Muscle of leg (tissue), 11 donors: ENCODE data around the gene MS4A18. TPM values are rescaled to one million over a fixed set of nuclear protein-coding genes. Genes with fewer than 3 reads are reported as not detected.

Source experiments
- DNase-seq: peaks from one replicate; pipeline ENCODE4 v3.0.0; 2013
- H3K27ac ChIP-seq: one replicate; pipeline ENCODE4 v1.5.1; 2013; ENCODE audit warnings: mild to moderate bottlenecking, low read length, control low read depth
- H3K27me3 ChIP-seq: one replicate; pipeline ENCODE4 v1.6.1; 2013; ENCODE audit warnings: low read length; ENCODE audit not compliant: control insufficient read depth, insufficient read depth
- H3K36me3 ChIP-seq: one replicate; pipeline ENCODE4 v1.6.1; 2013; ENCODE audit warnings: low read length; ENCODE audit not compliant: control insufficient read depth, insufficient read depth
- H3K4me1 ChIP-seq: one replicate; pipeline ENCODE4 v1.6.1; 2013; ENCODE audit warnings: low read length; ENCODE audit not compliant: control insufficient read depth, insufficient read depth
- H3K4me3 ChIP-seq: one replicate; pipeline ENCODE4 v1.5.1; 2013; ENCODE audit warnings: low read length, control low read depth
- H3K9me3 ChIP-seq: replicated peaks from 2 replicates; pipeline ENCODE4 v1.6.1; 2013; ENCODE audit warnings: low read depth, low read length; ENCODE audit not compliant: control insufficient read depth
- WGBS: methylation state at CpG from one replicate; pipeline ENCODE4 v1.1.5; 2013; ENCODE audit warnings: missing lambda C conversion rate; ENCODE audit not compliant: insufficient coverage; 5-methylcytosine and 5-hydroxymethylcytosine counted together
- polyA plus RNA-seq, 8 donors: library from polyadenylated mRNA; unstranded; fragments of 120-200 nt; gene quantifications; one replicate each; pipeline versions ENCODE4 v1.2.1 to v1.2.3, GENCODE V29; 2013; ENCODE audit warnings: inconsistent platforms in 1 of 8, low replicate concordance in 1 of 8; ENCODE audit not compliant: insufficient read length in 8 of 8, insufficient read depth in 1 of 8
- total RNA-seq: library from RNA; stranded (reverse); fragments of 120-200 nt; gene quantifications from one replicate; pipeline ENCODE4 v1.2.4, GENCODE V29; 2013

MS4A18 gene
- total and polyA plus RNA-seq, 9 donors, result not detected

DNA sequence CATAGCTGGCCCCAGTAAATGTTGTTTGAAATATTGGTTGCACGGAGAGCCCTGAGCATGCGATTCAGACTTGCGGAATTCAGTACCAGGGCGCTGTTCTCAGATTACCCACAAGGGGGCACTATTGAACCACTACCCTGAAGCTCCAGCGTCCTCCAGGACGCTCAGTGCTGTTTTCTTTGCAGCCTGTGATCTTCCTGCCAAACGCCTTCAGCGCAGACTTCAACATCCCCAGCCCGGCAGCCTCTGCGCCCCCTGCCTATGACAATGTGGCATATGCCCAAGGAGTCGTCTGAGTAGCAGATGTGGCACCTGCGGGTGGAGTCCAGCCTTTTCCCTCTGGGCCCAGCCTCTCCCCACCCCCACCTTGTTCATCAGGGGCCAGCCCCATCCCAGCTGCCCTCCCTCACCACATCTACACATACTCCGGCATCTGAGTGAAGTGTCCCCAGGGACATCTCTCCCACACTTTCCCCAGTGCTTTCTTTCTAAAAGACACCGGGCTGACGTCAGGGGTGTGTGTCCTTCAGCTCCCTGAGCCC is 51.0 kb downstream of the MS4A18 start:
- Histone ChIP-seq H3K36me3 (no peaks in the 10 kb centered on the region), H3K9me3 (no peaks in the 10 kb centered on the region), H3K27ac (peak overlapping the region; percentile 20), H3K27me3 (no peaks in the 10 kb centered on the region), H3K4me1 (peaks cover 23% of the 10 kb centered on the region), H3K4me3 (no peak overlapping the region)
- peak; percentile 95 for DNase-seq
- 10% methylated on average over 12 of the region's 15 CpGs for WGBS

DNA sequence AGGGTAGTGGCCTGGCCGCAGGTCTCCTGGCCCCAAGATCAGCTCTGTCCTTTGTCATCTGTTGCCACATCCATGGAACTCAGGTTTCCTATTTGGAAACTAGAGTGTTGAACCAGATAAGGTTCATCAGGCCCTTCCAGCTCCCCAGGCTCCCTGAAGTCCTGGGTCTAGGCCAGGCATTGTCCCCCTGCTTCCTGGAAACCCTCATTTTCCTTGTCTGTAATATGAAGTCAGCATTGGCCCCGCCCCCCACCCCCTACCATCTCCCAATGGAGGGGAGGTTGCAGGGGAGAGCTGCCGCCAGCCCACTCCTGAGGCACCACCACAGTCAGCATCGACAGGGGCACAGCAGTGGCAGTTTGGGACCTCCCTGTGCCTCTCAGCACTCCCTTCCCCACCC is 51.6 kb downstream of the MS4A18 start:
- WGBS, result 86% methylated on average over 1 of the region's 4 CpGs
- Histone ChIP-seq H3K36me3 (no peaks in the 10 kb centered on the region), H3K27me3 (no peaks in the 10 kb centered on the region), H3K4me1 (peaks cover 23% of the 10 kb centered on the region), H3K9me3 (no peaks in the 10 kb centered on the region), H3K27ac (peak overlapping the region; percentile 20), H3K4me3 (no peak overlapping the region)
- no peak for DNase-seq

DNA sequence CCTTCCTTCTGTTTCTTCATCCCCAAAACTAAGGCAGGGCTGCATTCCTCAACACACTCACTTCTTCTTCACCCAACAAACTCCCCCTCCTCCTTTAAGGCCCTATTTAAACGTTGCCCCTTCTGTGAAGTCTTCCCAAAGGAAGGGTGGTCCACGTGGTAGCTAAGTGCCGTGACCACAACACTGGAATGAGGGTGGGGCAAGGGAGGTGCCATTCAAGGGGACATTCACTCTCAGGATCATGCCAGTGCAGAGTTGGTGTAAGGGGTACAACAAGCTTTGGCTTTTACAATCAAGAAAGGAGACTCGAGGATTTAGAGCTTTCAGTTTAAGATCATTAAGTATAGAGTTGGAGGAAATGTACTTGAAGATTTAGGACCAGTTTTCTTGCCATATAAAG is 52.6 kb downstream of the MS4A18 start:
- no peak overlapping the region for H3K4me3 ChIP-seq
- no peak for DNase-seq
- no peaks in the 10 kb centered on the region for H3K36me3 ChIP-seq
- peak overlapping the region; percentile 62 for H3K27ac ChIP-seq
- H3K27me3 ChIP-seq, result peaks cover 2% of the 10 kb centered on the region
- peaks cover 23% of the 10 kb centered on the region for H3K4me1 ChIP-seq
- H3K9me3 ChIP-seq, result no peaks in the 10 kb centered on the region
- 12% methylated on average over 3 of the region's 4 CpGs for WGBS

DNA sequence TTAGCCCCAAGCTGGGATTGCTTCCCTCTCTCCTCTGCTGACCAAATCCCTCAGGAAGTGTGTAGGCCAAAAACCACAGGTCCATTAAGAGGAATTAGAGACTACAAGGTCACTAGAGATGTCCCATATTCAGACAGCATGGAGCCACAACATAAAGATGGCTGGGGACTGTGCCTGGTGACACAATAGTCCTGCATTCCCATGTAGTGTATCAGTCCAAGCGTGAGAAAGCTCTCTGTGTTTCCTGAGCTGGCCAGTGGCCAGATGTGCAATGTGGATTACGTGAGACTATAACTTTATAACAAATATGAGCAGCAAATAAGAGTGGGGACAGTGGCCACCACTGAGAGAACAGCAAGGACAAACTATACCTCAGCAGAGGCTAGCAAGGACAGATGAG is 53.1 kb downstream of the MS4A18 start:
- Histone ChIP-seq H3K36me3 (no peaks in the 10 kb centered on the region), H3K9me3 (no peaks in the 10 kb centered on the region), H3K27ac (peak overlapping the region; percentile 62), H3K27me3 (peaks cover 3% of the 10 kb centered on the region), H3K4me3 (no peak overlapping the region), H3K4me1 (peaks cover 23% of the 10 kb centered on the region)
- no CpG with 5 or more reads among the region's 2 CpGs for WGBS
- DNase-seq, result peak; percentile 71

DNA sequence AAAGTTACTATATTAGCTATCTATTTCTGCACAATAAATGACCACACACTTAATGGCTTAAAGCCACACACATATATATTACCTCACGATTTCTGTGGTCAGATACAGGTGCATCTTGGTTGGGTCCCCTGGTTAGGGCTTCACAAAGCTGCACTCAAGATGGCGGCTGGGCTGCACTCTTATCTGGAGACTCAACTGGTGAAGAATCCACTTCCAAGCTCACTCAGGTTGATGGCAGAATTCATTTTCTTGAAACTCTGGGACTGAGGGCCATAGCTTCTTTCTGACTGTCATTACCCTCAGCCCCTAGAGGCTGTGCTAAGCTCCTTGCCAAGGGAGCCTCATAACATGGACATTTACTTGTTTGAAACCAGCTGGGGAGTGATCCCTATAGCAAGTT is 55.5 kb downstream of the MS4A18 start:
- 88% methylated on average over 2 of the region's 2 CpGs for WGBS
- no peak overlapping the region for H3K27ac ChIP-seq
- peaks cover 16% of the 10 kb centered on the region for H3K4me1 ChIP-seq
- H3K9me3 ChIP-seq, result no peaks in the 10 kb centered on the region
- no peaks in the 10 kb centered on the region for H3K36me3 ChIP-seq
- DNase-seq, result no peak
- H3K4me3 ChIP-seq, result no peak overlapping the region
- peaks cover 3% of the 10 kb centered on the region for H3K27me3 ChIP-seq

DNA sequence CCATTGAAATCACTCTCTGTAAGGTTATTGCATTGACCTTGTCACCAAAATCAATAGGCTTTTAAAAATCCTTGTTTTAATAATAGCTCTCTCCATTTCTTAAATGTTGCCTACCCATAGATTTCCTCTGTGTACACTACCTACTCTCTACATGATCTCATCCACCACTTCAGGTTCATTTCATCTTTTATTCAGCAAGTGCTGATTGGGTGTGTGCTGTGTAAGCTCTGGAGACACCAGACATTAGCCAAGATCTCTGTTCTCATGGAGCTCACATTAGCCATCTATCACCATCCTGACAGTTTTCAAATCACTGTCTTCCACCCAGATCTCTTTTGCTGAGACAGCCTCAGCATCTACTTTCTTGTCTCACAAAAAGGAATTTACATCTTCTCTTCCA is 56.3 kb downstream of the MS4A18 start:
- peaks cover 3% of the 10 kb centered on the region for H3K27me3 ChIP-seq
- H3K36me3 ChIP-seq, result no peaks in the 10 kb centered on the region
- no peaks in the 10 kb centered on the region for H3K9me3 ChIP-seq
- no peak overlapping the region for H3K4me3 ChIP-seq
- H3K27ac ChIP-seq, result no peak overlapping the region
- DNase-seq, result no peak
- H3K4me1 ChIP-seq, result peaks cover 18% of the 10 kb centered on the region

DNA sequence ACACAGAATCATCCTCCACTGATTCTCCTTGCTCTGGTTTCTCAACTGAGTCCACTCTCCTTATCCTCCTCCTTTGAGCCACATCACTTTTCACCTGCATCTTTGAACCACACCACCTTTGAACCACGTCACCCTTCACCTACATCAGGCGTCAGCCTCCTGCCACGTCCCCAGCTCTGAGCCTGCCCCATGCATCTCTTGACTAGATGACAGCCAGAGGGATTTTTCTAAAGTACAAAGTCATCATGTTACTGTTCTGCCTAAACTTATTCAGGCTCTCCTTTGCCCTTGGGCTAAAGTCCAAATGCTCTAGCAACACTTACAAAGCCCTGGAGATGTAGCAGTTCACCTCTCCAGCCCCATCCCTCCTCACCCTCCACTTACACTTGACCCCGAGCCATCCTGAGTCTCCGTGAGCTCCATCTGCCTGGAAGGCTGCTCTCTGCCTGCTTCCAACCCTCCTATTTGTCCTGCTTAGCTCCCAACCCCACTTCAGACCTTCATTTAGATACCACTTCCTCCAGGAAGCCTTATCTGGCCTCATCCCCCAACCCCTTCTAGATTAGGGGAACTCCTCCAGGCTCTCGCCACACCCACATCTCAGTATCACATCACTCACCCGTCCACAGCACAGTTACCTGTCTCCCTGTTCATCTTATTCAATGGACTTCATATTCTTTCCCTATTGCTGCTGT is 56.9 kb downstream of the MS4A18 start:
- no peak overlapping the region for H3K4me3 ChIP-seq
- H3K27me3 ChIP-seq, result peaks cover 3% of the 10 kb centered on the region
- DNase-seq, result no peak
- no peaks in the 10 kb centered on the region for H3K9me3 ChIP-seq
- H3K36me3 ChIP-seq, result no peaks in the 10 kb centered on the region
- 59% methylated on average over 7 of the region's 7 CpGs for WGBS
- no peak overlapping the region for H3K27ac ChIP-seq
- H3K4me1 ChIP-seq, result peaks cover 21% of the 10 kb centered on the region

DNA sequence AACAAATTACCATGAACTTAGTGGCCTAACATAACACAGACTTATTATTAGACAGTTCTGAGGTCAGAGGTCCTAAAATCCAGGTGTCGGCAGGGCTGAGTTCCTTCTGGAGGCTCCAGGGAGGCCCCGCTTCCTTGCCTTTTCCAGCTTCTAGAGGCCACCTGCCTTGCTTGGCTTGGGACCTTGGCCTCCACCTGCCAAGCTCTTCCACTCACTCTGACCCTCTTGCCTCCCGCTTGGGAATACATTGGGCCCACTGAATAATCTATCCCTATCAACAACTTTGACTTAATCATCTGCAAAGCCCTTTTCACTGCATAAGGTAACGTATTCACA is 57.4 kb downstream of the MS4A18 start:
- 69% methylated on average over 2 of the region's 4 CpGs for WGBS

DNA sequence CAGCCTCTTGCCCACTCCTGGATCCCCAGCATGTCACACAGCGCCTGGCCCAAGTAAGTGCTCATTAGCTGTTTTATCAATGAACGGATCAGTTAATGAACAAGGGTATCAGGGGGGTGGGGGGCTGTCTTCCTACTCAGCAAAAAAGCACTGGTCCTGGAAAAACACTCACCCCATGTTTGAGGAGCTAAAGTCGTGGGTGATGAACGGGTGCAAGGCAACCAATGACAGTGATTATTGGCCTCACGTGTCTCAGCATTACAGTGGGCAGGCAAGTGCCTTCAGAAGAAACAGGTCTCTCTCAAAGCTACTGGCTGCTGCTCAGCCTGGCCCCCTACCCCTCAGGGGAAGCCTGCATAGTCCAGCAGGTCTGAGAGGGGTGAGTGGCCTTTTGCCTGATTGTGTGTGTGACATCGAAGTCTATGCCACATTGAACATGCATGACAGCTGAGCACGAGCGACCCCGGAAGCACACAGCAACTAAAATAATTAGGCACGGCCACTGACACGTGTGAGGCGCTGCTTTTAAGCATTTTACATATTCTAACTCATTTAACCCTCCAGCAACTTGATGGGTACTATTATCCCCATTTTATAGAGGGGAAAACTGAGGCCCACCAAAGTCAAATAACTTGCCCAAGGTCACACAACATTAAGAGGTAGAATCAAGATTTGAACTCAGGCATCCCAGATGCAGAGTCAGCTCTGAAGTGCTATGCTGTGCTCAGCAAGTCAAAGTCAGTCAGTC is 58.0 kb downstream of the MS4A18 start:
- no peak for DNase-seq
- Histone ChIP-seq H3K36me3 (no peaks in the 10 kb centered on the region), H3K27ac (no peak overlapping the region), H3K4me1 (peaks cover 24% of the 10 kb centered on the region), H3K4me3 (no peak overlapping the region), H3K27me3 (peaks cover 3% of the 10 kb centered on the region), H3K9me3 (no peaks in the 10 kb centered on the region)
- WGBS, result 74% methylated on average over 7 of the region's 12 CpGs

More for the DNA sequence above, 57.4 kb downstream of the MS4A18 start:
- Histone ChIP-seq H3K27me3 (peaks cover 3% of the 10 kb centered on the region), H3K36me3 (no peaks in the 10 kb centered on the region), H3K4me1 (peaks cover 23% of the 10 kb centered on the region), H3K4me3 (no peak overlapping the region), H3K27ac (no peak overlapping the region), H3K9me3 (no peaks in the 10 kb centered on the region)
- DNase-seq, result peak; percentile 38

DNA sequence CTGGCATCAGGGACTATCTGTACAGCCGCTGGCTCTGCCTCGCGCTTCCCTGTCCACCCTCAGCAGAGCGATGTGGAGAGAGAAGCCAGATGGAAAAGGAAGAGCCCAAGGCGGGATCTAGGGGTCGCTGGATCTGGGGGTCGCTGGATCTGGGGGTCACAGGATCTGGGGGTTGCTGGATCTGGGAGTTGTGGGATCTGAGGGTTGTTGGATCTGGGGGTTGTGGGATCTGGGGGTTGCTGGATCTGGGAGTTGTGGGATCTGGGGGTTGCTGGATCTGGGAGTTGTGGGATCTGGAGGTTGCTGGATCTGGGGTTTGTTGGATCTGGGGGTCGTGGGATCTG is 58.6 kb downstream of the MS4A18 start:
- H3K4me3 ChIP-seq, result no peak overlapping the region
- peaks cover 3% of the 10 kb centered on the region for H3K27me3 ChIP-seq
- DNase-seq, result no peak
- no peaks in the 10 kb centered on the region for H3K36me3 ChIP-seq
- no peaks in the 10 kb centered on the region for H3K9me3 ChIP-seq
- peaks cover 24% of the 10 kb centered on the region for H3K4me1 ChIP-seq
- no peak overlapping the region for H3K27ac ChIP-seq
- 92% methylated on average over 8 of the region's 8 CpGs for WGBS
